IPS DF 19.7 (cell line): ENCODE results near the gene RTN4R.

ENCODE experiments used
- DNase-seq: peaks from one replicate; pipeline ENCODE4 v3.0.0-alpha.2; 2013; ENCODE audit warnings: low read depth, low spot score

RTN4R gene

GRCh38 chr22:20229916-20230775, 38.0 kb downstream of the RTN4R start:
- no peak for DNase-seq

GRCh38 chr22:20228939-20229272, 39.2 kb downstream of the RTN4R start:
- no peak for DNase-seq

GRCh38 chr22:20228055-20228938, 39.8 kb downstream of the RTN4R start:
- DNase-seq = no peak

- no peak for DNase-seq
These were observed 40.8 kb downstream of the RTN4R start for GRCh38 chr22:20227363-20227762.

- no peak for DNase-seq
These were observed 41.3 kb downstream of the RTN4R start for GRCh38 chr22:20226760-20227350.

GRCh38 chr22:20226077-20226716, 41.9 kb downstream of the RTN4R start:
- DNase-seq = no peak

- no peak for DNase-seq
These were observed 42.5 kb downstream of the RTN4R start for GRCh38 chr22:20225693-20225966.

- no peak for DNase-seq
These were observed 43.0 kb downstream of the RTN4R start for GRCh38 chr22:20224917-20225692.

- DNase-seq = no peak
These were observed 43.9 kb downstream of the RTN4R start for GRCh38 chr22:20224256-20224626.

- no peak for DNase-seq
These were observed 44.5 kb downstream of the RTN4R start for GRCh38 chr22:20223421-20224255.

- no peak for DNase-seq
These were observed 45.2 kb downstream of the RTN4R start for GRCh38 chr22:20222764-20223420.

- no peak for DNase-seq
These were observed 46.4 kb downstream of the RTN4R start for GRCh38 chr22:20221421-20222340.

- DNase-seq = no peak
These were observed 47.5 kb downstream of the RTN4R start for GRCh38 chr22:20220629-20221026.

- DNase-seq = no peak
These were observed 48.2 kb downstream of the RTN4R start for GRCh38 chr22:20219667-20220628.

- no peak for DNase-seq
These were observed 49.1 kb downstream of the RTN4R start for GRCh38 chr22:20218987-20219386.

GRCh38 chr22:20218326-20218872, 49.7 kb downstream of the RTN4R start:
- DNase-seq = no peak

GRCh38 chr22:20217563-20217962, 50.6 kb downstream of the RTN4R start:
- no peak for DNase-seq
